HG03442 (cell line): ENCODE results near the gene MAPT.
"Not testable (repeated sequence)": the region's sequence is repeated elsewhere in the genome, so short reads cannot be mapped to it uniquely, and the experiment has no call there.

Experiments used
- ATAC-seq: cut with Tn5 transposase; IDR thresholded peaks from one replicate; pipeline ENCODE4 v1.9.1; 2021; ENCODE audit warnings: mild to moderate bottlenecking, moderate library complexity; ENCODE audit not compliant: unreplicated experiment

The MAPT gene

GRCh38 chr17:45949755-45950320, 55.5 kb downstream of the MAPT start:
- ATAC-seq, result no peak

DNA sequence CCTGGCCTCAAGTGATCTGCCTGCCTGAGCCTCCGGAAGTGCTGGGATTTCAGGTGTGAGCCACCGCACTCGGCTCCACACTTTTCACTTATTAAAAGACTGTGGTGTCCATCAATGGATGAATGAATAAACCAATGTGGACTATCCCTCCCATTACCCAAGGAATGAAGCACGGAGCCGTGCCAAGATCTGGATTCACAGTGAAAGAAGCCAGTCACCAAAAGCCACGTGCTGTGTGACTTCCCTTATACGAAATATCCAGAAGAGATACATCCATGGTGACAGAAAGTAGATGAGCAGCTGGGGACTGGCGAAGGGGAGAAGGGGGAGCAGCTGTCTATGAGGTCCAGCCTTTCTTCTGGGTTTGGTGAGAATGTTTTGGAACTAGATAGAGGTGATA, 56.5 kb downstream of the MAPT start:
- no peak for ATAC-seq

- ATAC-seq, result no peak
Observed at GRCh38 chr17:45951403-45951802, 57.0 kb downstream of the MAPT start.

- no peak for ATAC-seq
Observed at GRCh38 chr17:45951941-45952340, 57.6 kb downstream of the MAPT start.

DNA sequence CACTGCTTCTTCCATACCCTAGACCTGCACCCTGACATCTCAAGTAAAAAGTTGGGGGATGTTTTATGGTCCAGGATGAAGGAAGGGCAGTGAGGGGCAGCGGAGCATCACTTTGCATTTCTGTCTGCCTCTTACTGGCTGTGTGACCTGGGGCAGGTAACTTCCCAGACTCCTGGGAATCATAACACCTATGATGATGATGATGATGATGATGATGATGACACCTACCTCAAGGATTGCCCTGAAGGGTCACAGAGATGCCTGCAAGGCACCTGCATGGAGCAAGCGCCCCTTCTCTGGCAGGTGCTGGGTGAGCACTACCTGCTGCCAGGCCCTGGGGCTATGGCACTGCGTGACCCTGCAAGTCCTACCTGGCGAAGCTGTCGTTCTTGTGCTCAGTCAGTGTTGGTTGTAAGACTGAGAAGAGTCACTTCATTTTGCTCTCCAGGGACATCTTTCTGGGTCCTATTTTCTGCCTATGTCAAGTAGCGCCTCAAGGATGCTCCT, 58.5 kb downstream of the MAPT start:
- no peak for ATAC-seq

DNA sequence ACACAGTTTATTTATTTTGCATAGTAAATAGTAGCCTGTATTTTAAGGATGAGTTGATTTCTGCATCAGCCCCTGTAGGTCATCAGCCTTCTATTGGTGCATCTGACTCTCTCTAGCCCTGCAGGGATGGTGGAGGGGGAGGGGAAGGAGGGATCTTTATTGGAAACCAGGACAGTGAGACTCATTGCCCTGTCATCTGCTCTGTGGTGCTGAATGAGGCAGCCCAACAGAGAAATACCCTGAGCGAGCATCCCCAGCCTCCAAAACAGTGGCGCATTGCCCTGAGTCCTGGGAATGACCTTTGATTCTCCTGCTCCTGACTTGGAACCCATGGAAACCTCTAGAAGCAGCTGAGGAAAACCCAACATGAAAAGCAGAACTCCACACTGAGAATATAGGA, 59.2 kb downstream of the MAPT start:
- no peak for ATAC-seq

DNA sequence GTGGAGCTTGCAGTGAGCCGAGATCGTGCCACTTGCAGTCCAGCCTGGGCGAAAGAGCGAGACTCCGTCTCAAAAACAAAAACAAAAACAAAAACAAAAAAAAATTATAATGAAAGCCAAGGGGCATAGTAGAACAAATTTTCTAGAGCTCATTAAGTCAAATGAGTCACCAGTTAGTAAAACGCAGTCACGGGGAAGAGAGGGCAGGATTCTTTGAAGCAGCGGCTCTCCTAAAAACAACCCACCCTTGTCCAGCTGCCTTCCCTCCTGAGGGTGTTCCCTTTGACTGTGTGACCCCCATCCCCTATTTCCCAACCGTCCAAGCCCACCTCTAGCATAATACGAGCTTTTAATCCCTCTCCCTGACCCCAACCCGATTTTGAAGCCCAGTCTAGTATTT, 60.6 kb downstream of the MAPT start:
- no peak for ATAC-seq

DNA sequence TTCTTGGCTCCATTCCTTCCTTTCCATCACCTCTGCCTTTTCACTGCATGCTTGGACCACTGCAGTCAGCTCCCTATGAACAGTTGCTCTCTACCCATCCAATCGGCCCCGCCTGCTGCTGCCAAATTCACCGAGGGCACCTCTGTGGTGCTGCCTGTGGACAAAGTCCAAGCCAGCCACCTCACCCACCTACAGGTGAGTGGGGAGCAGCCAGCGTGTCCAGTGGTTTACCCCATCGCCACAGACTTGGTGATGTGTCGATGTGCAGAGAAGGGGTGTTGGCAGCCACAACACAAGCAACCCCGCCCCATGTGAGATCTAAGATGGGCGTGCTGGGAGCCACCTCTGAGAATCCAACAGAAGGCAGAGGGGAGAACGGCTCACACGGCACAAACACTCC, 61.0 kb downstream of the MAPT start:
- ATAC-seq, result no peak

DNA sequence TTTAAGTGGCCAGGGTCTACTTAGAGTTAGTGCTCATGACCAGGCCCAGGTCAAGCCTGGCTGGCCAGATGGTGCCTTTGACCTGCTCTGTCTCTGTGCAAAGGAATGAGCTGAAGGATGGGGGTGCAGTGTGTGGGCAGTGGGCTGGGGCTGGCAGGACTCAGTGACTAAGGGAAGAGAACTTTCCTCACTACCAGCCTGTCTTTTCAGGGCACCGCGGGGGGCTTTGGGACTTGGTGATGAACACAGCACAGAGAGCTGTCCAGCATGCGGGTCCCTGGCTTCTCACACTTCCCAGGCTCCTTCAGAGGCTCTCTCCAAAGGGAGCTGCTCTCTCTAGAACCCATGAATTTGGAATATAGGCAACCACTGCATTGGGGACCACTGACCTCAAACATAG, 61.7 kb downstream of the MAPT start:
- ATAC-seq, result no peak

DNA sequence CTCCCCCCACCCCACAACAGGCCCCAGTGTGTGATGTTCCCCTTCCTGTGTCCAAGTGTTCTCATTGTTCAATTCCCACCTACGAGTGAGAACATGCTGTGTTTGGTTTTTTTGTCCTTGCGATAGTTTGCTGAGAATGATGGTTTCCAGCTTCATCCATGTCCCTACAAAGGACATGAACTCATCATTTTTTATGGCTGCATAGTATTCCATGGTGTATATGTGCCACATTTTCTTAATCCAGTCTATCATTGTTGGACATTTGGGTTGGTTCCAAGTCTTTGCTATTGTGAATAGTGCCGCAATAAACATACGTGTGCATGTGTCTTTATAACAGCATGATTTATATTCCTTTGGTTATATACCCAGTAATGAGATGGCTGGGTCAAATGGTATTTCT, 62.4 kb downstream of the MAPT start:
- not testable (repeated sequence) for ATAC-seq

- no peak for ATAC-seq
Observed at GRCh38 chr17:45958307-45958706, 64.0 kb downstream of the MAPT start.

- ATAC-seq, result no peak
Observed at GRCh38 chr17:45958994-45959665, 64.8 kb downstream of the MAPT start.

GRCh38 chr17:45960311-45960710, 66.0 kb downstream of the MAPT start:
- no peak for ATAC-seq

DNA sequence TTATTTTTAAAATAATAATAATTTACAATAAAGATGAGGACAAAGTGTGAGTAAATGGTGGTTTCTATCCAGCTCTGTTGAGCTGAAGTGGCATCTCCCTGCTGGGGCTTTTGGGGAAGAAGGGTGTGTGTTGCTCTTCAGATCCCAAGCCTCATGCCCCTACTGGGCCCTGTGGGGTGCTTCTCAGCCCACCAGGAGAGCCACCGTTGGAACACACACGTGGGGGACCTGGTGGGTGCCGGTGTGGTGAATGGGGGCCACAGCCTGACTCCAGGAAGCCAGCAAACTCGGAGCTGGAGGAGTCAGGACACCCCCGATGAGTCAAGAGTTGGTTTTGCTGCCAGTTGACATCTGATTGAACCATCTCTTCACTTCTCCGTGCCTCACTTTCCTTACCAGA, 66.9 kb downstream of the MAPT start:
- no peak for ATAC-seq

GRCh38 chr17:45962221-45962972, 68.0 kb downstream of the MAPT start:
- no peak for ATAC-seq

- ATAC-seq, result no peak
Observed at GRCh38 chr17:45963283-45963682, 68.9 kb downstream of the MAPT start.

GRCh38 chr17:45963889-45964288, 69.5 kb downstream of the MAPT start:
- ATAC-seq, result no peak

DNA sequence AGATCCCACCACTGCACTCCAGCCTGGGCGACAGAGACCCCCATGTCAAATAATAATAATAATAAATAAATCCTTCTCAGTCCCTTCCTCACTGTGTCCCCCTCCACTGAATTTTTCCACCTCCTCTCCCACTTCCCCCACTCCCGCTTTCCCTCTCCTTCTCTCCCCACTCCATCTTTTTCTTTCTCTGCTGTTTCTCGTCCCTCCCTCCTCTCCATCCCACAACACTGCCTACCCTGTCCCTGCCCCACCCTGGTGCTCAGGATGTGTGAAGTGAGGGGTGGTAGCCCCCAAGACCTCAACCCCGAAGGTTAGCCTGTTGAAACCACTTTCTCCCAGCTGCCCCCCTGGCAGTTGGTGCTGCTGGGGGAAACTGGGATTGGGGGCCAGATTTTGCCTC, 70.3 kb downstream of the MAPT start:
- no peak for ATAC-seq

- ATAC-seq, result no peak
Observed at GRCh38 chr17:45965812-45966211, 71.5 kb downstream of the MAPT start.

DNA sequence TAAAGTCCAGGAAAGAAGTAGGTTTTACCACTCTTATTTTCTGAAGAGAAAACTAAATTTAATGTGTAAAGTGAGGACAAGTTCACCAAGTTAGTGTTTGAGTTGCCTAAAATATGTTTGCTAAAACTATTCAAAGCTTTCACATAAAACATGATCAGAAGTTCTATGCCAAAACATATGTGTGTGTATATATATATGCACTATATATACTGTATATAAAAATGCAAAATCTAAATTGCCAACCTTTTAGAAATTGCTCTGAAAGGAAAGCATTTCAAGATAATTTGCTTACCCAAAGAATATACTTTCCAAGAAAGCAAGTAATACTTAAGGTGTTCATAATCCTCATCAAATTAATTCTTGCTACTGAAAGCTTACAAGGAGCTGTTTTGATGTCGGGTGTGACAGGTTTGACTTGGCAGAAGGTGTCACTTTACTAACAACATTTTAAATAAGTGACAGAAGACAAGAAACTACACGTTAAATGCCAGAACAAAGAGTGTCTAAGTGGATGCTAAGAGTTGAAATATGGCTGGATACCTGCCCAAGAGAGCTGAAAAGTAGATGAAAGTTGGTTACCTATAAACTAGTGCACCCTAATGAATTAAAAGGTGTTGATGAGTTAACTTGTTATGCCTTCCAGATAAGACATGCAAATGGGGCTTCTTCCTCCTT, 72.4 kb downstream of the MAPT start:
- no peak for ATAC-seq

DNA sequence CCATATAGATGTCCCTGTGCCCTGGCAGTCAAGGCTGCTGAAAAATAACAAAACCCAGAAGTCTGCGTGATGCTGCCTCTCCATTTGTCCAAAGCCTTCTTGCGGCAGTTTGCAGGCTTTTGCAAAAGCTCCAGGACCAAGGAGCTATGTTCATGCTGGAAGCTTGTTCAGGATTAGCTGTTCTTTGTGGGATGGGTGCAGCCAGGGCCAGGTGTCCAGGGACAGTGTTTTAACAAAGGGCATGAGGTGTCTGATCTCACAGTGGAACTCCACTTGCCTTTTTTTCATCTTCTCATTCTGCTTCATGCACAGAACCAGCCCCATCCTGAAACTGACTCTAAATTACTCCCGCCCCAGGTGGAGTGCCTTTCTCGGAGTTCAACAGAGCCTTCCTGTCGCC, 73.0 kb downstream of the MAPT start:
- ATAC-seq, result no peak

- no peak for ATAC-seq
Observed at GRCh38 chr17:45968732-45969131, 74.4 kb downstream of the MAPT start.
